Measurements from ENCODE around the gene TMEM18. TPM values are rescaled to one million over a fixed set of nuclear protein-coding genes. Genes with fewer than 3 reads are reported as not detected.

TMEM18 gene
- total and polyA plus RNA-seq, 9 of the 15 experiments (the other 6 are each of a cell fraction or from before 2014, with no cell fraction given): 12.8 to 55.9 (median 21.8) TPM

DNA sequence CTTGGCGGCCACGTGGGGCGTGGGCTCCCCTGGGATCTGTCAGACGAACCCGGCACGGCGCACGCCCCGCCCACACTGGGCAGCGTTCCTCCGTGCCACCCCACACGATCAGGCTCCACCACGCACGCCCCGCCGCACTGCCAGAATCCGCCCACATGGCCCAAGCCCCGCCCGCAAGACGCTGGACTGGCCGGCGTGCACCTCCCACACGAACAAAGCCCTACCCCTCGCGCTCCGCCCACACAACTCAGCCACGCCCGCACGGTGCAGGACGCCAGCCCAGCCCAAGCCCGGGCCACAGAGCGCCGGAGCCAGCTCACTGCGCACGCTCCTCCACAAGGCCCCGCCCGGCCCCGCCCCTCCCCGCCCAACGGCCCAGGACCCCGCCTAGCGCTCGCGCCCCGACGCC, 555 bp downstream of the TMEM18 start (continued):
- no peak for TF ChIP-seq RBBP5 (IDR thresholded peaks at IDR 0.05; ENCODE audit: borderline replicate concordance, insufficient read depth, low read length, poor library complexity, severe bottlenecking)
- no peak for TF ChIP-seq NCOA6 (IDR thresholded peaks at IDR 0.05)
- TF ChIP-seq AFF1 (IDR thresholded peaks at IDR 0.05; ENCODE audit: low read depth in 1 of 2, partially characterized antibody in 2 of 2): no peak
- TF ChIP-seq BHLHE40 (IDR thresholded peaks at IDR 0.05; ENCODE audit: low read length): 0 out of 2 replicates have a peak, but pooled peaks have one; percentile 15
- TF ChIP-seq FOXJ2 (tag; IDR thresholded peaks at IDR 0.05): no peak
- TF ChIP-seq RB1 (IDR thresholded peaks at IDR 0.05; ENCODE audit: low read depth): no peak
- TF ChIP-seq, protein P1, sequence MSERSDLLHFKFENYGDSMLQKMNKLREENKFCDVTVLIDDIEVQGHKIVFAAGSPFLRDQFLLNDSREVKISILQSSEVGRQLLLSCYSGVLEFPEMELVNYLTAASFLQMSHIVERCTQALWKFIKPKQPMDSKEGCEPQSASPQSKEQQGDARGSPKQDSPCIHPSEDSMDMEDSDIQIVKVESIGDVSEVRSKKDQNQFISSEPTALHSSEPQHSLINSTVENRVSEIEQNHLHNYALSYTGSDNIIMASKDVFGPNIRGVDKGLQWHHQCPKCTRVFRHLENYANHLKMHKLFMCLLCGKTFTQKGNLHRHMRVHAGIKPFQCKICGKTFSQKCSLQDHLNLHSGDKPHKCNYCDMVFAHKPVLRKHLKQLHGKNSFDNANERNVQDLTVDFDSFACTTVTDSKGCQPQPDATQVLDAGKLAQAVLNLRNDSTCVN (CRISPR knock-in tag; IDR thresholded peaks at IDR 0.05): no peak
- TF ChIP-seq POLR3G (IDR thresholded peaks at IDR 0.05; ENCODE audit: extremely low read depth, insufficient read length, insufficient replicate concordance): no peak
- 0 out of 2 replicates have a peak, but pooled peaks have one; percentile 33 for TF ChIP-seq ERF (CRISPR knock-in tag; IDR thresholded peaks at IDR 0.05)
- no peak for TF ChIP-seq TAF15 (IDR thresholded peaks at IDR 0.05; ENCODE audit: low read depth, low read length)
- TF ChIP-seq MLLT1 (IDR thresholded peaks at IDR 0.05): no peak
- peak; percentile 43 for TF ChIP-seq HNRNPK (IDR thresholded peaks at IDR 0.05; ENCODE audit: low read depth, low read length, poor library complexity, severe bottlenecking)
- no peak for TF ChIP-seq ZNF277 (CRISPR knock-in tag; IDR thresholded peaks at IDR 0.05; ENCODE audit: borderline replicate concordance)
- TF ChIP-seq, protein P2, sequence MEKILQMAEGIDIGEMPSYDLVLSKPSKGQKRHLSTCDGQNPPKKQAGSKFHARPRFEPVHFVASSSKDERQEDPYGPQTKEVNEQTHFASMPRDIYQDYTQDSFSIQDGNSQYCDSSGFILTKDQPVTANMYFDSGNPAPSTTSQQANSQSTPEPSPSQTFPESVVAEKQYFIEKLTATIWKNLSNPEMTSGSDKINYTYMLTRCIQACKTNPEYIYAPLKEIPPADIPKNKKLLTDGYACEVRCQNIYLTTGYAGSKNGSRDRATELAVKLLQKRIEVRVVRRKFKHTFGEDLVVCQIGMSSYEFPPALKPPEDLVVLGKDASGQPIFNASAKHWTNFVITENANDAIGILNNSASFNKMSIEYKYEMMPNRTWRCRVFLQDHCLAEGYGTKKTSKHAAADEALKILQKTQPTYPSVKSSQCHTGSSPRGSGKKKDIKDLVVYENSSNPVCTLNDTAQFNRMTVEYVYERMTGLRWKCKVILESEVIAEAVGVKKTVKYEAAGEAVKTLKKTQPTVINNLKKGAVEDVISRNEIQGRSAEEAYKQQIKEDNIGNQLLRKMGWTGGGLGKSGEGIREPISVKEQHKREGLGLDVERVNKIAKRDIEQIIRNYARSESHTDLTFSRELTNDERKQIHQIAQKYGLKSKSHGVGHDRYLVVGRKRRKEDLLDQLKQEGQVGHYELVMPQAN (IDR thresholded peaks at IDR 0.05; ENCODE audit: borderline replicate concordance): peak; percentile 88
- no peak for TF ChIP-seq ZBTB34 (CRISPR knock-in tag; IDR thresholded peaks at IDR 0.05)
- no peak for TF ChIP-seq ZFP1 (CRISPR knock-in tag; IDR thresholded peaks at IDR 0.05)

All from K562 (cell line).